Adipocyte (in vitro differentiated cells): Measurements from ENCODE around the gene KCNJ14.
A peak's percentile ranks its signal among the peaks of the same experiment; 100 is the strongest.

ENCODE experiments used
- DNase-seq: peaks from one replicate; pipeline ENCODE4 v3.0.0-alpha.2; 2015; ENCODE audit warnings: low read depth
- H3K27me3 ChIP-seq: replicated peaks from 2 replicates; pipeline ENCODE4 v1.7.0; 2013; ENCODE audit warnings: mild to moderate bottlenecking, low read length, moderate library complexity; ENCODE audit not compliant: control insufficient read depth, insufficient read depth
- H3K36me3 ChIP-seq: 2 replicates; pipeline ENCODE4 v1.7.0; 2013; ENCODE audit warnings: low read length, mild to moderate bottlenecking, moderate library complexity; ENCODE audit not compliant: control insufficient read depth, insufficient read depth, severe bottlenecking
- H3K4me1 ChIP-seq: 2 replicates; pipeline ENCODE4 v1.7.0; 2013; ENCODE audit warnings: mild to moderate bottlenecking, low read length, moderate library complexity; ENCODE audit not compliant: control insufficient read depth, insufficient read depth
- H3K4me3 ChIP-seq: 2 replicates; pipeline ENCODE4 v1.7.0; 2013; ENCODE audit warnings: mild to moderate bottlenecking, low read length, moderate library complexity
- H3K9ac ChIP-seq: 2 replicates; pipeline ENCODE4 v1.7.0; 2013; ENCODE audit warnings: mild to moderate bottlenecking, low read length, moderate library complexity
- H3K9me3 ChIP-seq: 2 replicates; pipeline ENCODE4 v1.7.0; 2013; ENCODE audit warnings: mild to moderate bottlenecking, low read length, moderate library complexity; ENCODE audit not compliant: control insufficient read depth

The KCNJ14 gene

DNA sequence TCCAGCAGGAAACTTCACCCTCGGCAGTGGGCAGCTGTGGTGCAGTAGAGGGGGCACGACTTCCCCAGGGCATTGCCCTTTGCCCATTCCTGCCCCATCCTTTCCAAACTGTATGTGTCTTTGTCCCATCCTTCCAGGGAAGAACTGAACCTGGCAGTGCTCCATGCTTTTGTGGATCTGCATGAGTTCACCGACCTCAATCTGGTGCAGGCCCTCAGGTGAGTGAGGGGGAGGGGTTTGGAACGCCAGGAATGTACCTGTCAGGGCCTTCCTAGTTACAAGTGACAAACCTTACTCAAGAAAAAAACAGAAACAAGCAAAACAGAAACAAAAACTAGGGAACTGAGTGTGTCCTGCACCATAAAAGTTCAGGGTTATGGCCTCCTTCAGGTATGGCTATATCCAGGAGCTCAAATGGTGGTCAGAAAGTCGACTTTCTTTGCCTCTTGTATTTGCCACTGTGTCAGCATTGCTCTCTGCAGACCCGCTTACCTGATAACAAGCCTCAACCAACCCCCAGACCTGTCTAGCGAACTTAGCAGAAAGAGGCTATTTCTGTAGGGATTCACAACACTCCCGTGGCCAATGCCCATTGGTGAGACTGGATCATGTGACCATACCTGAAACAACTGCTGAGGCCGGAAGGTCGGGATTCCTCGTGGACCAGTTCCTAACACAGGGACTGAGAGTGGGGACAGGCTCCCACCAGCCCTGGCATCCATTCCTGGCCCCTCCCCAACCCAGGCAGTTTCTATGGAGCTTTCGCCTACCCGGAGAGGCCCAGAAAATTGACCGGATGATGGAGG lies 18.0 kb downstream of the KCNJ14 start:
- Histone ChIP-seq H3K9me3 (no peaks in the 10 kb centered on the region), H3K36me3 (peaks cover 70% of the 10 kb centered on the region), H3K27me3 (no peaks in the 10 kb centered on the region), H3K9ac (no peak overlapping the region), H3K4me1 (peaks cover 10% of the 10 kb centered on the region), H3K4me3 (no peak overlapping the region)
- no peak for DNase-seq

DNA sequence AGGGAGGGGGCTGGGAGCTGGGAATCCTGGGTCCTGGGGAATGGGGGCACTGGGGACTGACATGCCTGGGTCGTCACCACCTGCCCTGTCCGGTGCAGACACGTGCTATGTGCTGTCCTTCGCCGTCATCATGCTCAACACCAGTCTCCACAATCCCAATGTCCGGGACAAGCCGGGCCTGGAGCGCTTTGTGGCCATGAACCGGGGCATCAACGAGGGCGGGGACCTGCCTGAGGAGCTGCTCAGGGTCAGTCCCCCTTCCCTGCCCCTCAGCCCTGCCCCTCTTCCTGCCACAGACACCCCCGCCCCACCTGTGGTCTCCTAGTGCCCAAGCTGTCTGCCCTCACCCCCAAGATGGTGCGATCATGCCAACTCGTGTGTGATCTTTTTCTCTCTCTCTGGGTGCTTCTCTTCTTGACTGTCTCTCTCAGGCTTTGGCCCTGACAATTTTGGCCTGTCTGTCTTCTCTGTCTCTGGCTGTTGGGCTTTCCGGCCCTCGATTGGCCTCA lies 18.8 kb downstream of the KCNJ14 start:
- Histone ChIP-seq H3K27me3 (no peaks in the 10 kb centered on the region), H3K9ac (no peak overlapping the region), H3K4me1 (peaks cover 10% of the 10 kb centered on the region), H3K36me3 (peaks cover 72% of the 10 kb centered on the region), H3K9me3 (no peaks in the 10 kb centered on the region), H3K4me3 (no peak overlapping the region)
- DNase-seq: no peak

DNA sequence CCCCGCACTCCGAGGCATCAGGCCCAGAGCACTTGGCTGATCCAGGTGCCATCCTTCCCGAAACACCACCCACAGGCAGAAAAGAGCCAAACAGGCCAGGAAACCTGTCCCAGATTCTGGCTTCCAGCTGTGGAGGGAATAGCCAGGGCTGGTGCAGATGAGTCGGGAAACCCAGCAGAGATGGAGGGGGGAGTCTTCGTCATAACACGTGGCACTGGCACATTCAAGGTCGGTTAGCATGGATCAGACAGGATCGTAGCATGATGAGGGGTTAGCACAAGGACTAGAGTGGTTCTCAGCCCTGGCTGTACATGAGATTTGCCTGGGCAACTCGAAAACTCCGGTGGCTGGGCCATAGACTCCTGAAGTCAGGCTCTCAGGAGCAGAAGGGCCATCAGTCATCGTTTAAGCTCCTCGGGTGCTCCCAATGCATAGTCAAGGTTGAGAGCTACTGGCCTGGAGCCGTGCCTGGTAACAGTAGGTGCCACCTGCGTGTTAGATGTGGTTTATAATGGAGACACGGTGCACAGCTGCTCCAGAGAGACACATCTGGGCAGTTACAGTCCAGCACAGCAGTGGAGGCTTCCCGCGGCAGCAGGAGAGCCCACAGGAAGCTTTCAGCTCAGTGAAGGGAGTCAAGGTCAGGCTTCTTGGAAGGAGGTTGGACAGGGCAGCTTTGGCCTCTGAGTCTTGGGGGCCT lies 20.1 kb downstream of the KCNJ14 start:
- no peak overlapping the region for H3K4me3 ChIP-seq
- H3K4me1 ChIP-seq: peaks cover 10% of the 10 kb centered on the region
- peaks cover 75% of the 10 kb centered on the region for H3K36me3 ChIP-seq
- no peaks in the 10 kb centered on the region for H3K27me3 ChIP-seq
- no peak for DNase-seq
- no peaks in the 10 kb centered on the region for H3K9me3 ChIP-seq
- peak overlapping the region; percentile 20 for H3K9ac ChIP-seq

DNA sequence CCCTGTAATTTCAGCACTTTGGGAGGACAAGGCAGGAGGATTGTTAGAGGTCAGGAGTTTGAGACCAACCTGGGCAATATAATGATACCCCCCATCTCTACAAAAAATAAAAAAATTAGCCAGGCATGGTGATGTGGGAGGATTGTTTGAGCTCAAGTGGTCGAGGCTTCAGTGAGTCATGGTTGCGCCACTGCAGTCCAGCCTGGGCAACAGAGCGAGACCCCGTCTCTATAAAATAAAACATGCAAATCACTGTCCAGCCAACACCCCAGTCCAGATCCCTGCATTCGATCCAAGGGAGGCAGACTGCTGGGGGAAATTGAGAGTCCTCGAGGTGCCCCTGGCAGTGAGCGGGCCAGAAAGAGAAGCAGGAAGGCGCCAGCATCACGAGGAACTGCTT lies 20.8 kb downstream of the KCNJ14 start:
- Histone ChIP-seq H3K9ac (peak overlapping the region; percentile 20), H3K27me3 (no peaks in the 10 kb centered on the region), H3K36me3 (peaks cover 68% of the 10 kb centered on the region), H3K4me1 (peaks cover 13% of the 10 kb centered on the region), H3K4me3 (no peak overlapping the region), H3K9me3 (no peaks in the 10 kb centered on the region)
- DNase-seq: no peak

DNA sequence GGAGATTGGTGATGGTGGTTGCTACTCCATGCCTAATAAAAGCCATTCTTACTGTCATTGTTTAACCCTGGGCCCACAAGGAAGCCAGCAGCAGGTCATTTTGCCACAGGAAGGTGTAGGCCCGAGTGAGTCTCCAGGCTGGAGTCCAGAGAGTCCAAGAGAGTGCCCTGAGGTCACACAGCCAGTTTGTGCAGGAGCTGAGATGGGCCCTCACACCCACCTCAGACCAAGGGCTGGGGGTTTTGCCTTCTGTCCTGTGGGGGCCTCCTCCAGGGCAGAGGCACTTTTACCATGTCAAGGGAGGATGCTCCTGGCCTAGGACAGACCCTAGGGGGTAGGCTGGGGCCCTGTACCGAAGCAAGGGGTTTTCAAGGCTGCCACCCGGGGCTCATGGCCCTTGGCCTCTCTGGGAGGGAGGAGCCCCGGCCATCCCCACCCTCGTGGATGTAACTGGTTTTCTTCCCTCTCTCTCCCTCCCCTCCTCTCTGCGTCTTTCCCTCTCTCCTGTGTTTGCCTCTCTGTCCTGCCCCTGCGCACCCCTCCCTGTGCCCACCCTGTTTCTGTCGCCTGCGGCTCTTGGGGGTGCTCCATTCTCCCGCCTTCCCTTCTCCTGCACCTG lies 21.8 kb downstream of the KCNJ14 start:
- H3K9ac ChIP-seq: no peak overlapping the region
- DNase-seq: no peak
- H3K9me3 ChIP-seq: no peaks in the 10 kb centered on the region
- no peaks in the 10 kb centered on the region for H3K27me3 ChIP-seq
- no peak overlapping the region for H3K4me3 ChIP-seq
- peaks cover 20% of the 10 kb centered on the region for H3K4me1 ChIP-seq
- H3K36me3 ChIP-seq: peaks cover 58% of the 10 kb centered on the region

DNA sequence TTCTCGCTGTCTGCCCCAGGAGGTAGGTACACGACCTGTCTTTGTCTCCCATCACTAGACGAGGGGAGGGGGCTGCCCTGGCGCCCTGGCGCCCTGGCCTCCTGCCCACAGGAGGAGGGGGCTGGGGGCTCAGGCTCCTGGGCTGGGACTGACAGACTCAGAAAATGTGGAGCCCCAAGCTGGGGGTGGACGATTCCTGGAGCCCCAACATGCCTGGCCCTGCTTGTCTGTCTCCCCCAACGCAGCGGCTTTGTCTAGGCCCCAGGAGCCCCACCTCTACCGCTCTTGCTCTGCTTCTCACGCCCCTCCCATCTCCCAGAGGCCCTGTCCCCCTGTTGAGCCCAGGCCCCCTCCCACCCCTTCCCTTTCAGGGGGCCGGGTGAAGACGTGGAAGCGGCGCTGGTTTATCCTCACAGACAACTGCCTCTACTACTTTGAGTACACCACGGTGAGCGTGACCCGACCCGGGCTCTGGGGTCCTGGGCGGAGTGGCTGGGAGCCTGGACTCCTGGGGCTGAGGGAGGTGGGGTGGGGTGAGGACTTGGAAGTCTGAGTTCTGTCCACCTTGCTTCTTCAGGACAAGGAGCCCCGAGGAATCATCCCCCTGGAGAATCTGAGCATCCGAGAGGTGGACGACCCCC lies 22.4 kb downstream of the KCNJ14 start:
- H3K36me3 ChIP-seq: peaks cover 53% of the 10 kb centered on the region
- H3K4me1 ChIP-seq: peaks cover 24% of the 10 kb centered on the region
- DNase-seq: no peak
- H3K4me3 ChIP-seq: no peak overlapping the region
- H3K27me3 ChIP-seq: no peaks in the 10 kb centered on the region
- no peak overlapping the region for H3K9ac ChIP-seq
- no peaks in the 10 kb centered on the region for H3K9me3 ChIP-seq

DNA sequence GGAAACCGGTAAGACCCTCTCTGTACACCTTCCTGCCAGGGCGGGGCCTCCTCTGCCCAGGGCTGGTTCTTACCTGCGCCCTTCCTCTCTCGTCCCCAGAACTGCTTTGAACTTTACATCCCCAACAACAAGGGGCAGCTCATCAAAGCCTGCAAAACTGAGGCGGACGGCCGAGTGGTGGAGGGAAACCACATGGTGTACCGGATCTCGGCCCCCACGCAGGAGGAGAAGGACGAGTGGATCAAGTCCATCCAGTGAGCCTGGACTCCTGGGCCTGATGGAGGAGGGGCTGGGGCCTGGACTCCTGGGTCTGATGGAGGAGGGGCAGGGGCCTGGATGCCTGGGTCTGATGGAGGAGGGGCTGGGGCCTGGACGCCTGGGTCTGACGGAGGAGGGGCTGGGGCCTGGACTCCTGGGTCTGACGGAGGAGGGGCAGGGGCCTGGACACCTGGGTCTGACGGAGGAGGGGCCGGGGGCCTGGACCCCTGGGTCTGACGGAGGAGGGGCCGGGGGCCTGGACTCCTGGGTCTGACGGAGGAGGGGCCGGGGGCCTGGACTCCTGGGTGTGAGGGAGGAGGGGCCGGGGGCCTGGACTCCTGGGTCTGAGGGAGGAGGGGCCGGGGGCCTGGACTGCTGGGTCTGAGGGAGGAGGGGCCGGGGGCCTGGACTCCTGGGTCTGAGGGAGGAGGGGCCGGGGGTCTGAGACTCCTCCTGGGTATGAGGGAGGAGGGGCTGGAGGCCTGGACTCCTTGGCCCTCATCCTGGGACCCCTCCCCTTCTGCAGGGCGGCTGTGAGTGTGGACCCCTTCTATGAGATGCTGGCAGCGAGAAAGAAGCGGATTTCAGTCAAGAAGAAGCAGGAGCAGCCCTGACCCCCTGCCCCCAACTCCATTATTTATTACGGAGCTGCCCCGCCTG lies 23.2 kb downstream of the KCNJ14 start:
- H3K36me3 ChIP-seq: peaks cover 45% of the 10 kb centered on the region

DNA sequence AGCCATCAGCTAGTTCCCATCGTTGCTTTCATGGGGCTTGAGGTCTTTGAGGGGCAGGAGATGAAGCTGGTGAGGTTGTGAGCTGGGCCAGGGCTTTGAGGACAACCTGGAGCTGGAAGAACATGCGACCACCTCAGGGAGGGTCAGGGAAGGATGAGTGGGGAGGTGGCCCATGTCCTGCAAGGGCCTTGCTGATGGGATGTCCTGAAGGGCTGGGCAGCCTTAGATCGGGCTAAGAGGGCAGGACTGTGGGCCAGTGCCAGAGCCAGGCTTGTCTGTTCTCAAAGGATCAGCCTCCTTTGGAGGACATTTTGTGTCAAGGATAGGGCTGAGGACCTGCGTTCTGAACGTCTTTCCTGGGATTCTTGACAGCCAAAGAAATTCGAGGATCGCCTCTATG lies 24.3 kb downstream of the KCNJ14 start:
- peaks cover 24% of the 10 kb centered on the region for H3K4me1 ChIP-seq
- no peak for DNase-seq
- H3K36me3 ChIP-seq: peaks cover 35% of the 10 kb centered on the region
- peak overlapping the region; percentile 82 for H3K9ac ChIP-seq
- no peaks in the 10 kb centered on the region for H3K9me3 ChIP-seq
- H3K27me3 ChIP-seq: no peaks in the 10 kb centered on the region
- no peak overlapping the region for H3K4me3 ChIP-seq

More for the DNA sequence above, 23.2 kb downstream of the KCNJ14 start:
- Histone ChIP-seq H3K4me3 (no peak overlapping the region), H3K27me3 (no peaks in the 10 kb centered on the region), H3K9ac (no peak overlapping the region), H3K9me3 (no peaks in the 10 kb centered on the region), H3K4me1 (peaks cover 24% of the 10 kb centered on the region)
- no peak for DNase-seq

DNA sequence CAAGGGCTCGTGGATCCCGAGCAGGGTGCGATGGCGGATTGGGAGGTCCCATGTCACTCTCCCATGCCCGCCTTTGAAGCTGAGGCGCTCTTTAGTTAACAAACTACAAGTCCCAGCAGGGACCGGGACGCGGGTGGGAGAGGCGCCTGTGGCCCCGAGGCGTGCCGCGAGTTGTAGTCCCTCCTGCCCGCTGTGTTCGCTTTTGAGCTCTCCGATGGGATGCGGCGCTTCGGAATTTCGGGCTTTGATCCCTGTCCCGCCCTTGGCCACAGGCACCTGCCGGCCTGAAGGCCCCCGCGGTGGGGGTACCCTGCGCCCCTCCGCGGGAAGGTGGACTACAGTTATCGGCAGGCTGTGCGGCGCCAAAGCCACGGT lies 24.8 kb downstream of the KCNJ14 start:
- H3K4me3 ChIP-seq: peak overlapping the region; percentile 78
- H3K36me3 ChIP-seq: peaks cover 30% of the 10 kb centered on the region
- H3K9me3 ChIP-seq: no peaks in the 10 kb centered on the region
- peaks cover 24% of the 10 kb centered on the region for H3K4me1 ChIP-seq
- H3K27me3 ChIP-seq: no peaks in the 10 kb centered on the region
- H3K9ac ChIP-seq: peak overlapping the region; percentile 82
- DNase-seq: no peak
